Skin epidermis (tissue), 12 donors: Measurements from ENCODE around the gene PLK3.
"Not testable (repeated sequence)": the region's sequence is repeated elsewhere in the genome, so short reads cannot be mapped to it uniquely, and the experiment has no call there.

Source experiments
- H3K27ac ChIP-seq, 21 experiments: fragments of 200-600 bp; sonication (generic) in 11 of 21; one replicate each; pipeline ENCODE4 v1.5.0; 2020; ENCODE audit warnings: mild to moderate bottlenecking in 3 of 21, inconsistent platforms in 2 of 21, moderate library complexity in 2 of 21
- H3K4me3 ChIP-seq, 7 experiments: fragments of 200-600 bp; sonication (generic) in 2 of 7; one replicate each; pipeline ENCODE4 v1.5.0; 2020; ENCODE audit warnings: inconsistent platforms in 2 of 7, mild to moderate bottlenecking in 2 of 7, moderate library complexity in 1 of 7

The PLK3 gene

DNA sequence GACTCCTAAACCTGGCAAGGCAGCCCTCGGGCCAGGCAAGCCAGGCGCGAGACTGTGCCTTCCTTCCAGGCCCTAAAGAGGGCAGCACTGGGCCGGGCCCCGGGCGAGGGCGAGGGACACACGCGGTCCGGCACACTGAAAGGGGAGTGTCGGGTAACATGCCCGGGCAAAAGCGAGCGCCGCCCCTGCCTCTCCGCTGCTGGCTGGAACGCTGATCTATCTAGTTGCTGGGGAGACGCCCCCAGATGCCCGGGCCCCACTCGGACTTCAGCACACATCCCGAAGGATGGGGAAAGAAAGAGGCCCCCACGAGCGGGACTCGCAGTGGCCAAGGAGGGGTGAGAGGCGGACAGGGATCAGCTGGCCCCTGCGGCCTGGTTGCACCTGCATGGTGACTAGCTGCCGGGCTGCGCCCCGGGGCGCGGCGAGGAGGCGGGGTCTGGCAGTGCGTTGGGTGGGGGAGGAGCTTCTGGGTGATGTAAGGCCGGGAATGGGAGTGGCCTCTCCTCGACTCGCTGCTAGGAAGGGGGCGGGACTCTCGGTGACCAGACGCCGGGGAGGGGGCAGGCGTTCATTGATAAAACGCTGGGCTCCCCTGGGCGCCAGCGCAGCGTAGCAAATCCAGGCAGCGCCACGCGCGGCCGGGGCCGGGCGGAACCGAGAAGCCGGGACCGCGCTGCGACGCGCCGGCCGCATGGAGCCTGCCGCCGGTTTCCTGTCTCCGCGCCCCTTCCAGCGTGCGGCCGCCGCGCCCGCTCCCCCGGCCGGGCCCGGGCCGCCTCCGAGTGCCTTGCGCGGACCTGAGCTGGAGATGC, at the start of gene PLK3:
TSS of gene PLK3 (plus strand) at position 608 of the 815 bp plus-strand sequence. CDS start at position 695, 87 bp downstream.
- peak within 1 kb of the TSS; percentile 82 to 99 (median 96) for H3K27ac ChIP-seq

GRCh38 chr1:44757420-44757819, 42.8 kb upstream of the PLK3 start:
- Histone ChIP-seq H3K4me3 (no peak overlapping the region), H3K27ac (no peak overlapping the region)

More for the DNA sequence above, at the start of gene PLK3:
- peak within 1 kb of the TSS; percentile 73 to 97 (median 90) for H3K4me3 ChIP-seq

- no peak overlapping the region for H3K27ac ChIP-seq
Measured at GRCh38 chr1:44759077-44759476, 41.1 kb upstream of the PLK3 start.

DNA sequence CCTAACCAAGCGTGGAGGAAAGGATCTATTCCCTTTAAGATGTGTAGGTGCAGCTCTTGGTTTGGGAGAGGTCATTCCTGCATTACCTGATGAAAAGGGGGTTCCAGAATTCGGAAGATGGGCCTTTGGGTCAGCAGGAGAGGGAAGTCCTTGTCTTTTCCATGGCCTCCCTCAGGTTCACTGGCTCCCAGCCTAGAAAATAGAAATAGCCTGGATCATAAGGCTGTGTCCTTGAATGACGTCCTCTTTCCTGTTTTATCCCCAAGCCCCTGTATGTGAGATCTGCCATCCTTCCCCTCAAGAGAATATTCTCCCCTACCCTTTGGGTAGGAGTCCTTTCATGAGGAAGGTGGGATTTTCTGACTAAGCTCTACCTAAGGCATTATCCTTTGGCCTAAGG, 39.3 kb upstream of the PLK3 start:
- no peak overlapping the region for H3K27ac ChIP-seq
- H3K4me3 ChIP-seq, result no peak overlapping the region

More at GRCh38 chr1:44759077-44759476, 41.1 kb upstream of the PLK3 start:
- no peak overlapping the region for H3K4me3 ChIP-seq

DNA sequence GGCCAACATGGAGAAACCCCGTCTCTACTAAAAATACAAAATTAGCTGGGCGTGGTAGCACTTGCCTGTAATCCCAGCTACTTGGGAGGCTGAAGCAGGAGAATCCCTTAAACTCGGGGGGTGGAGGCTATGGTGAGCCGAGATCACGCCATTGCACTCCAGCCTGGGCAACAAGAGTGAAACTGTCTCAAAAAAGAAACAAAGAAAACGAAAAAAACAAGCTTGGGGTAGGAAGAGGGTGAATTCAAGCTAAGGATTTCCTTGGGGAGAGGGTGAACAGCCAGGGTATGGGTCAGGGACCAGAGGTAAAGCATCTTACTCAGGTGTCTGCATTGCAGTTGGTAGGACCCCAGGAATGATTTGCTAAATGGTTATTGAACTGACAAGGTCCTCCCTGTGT, 33.8 kb upstream of the PLK3 start:
- not testable (repeated sequence) for H3K27ac ChIP-seq, H3K4me3 ChIP-seq

- peak within 1 kb of the TSS; percentile 68 to 89 (median 81) for H3K4me3 ChIP-seq
- H3K27ac ChIP-seq, result peak within 1 kb of the TSS; percentile 87 to 98 (median 95)
Measured at GRCh38 chr1:44775078-44775929, 24.9 kb upstream of the PLK3 start, which contains the start of gene RPS8. Gene RPS8 (plus strand): TSS chr1:44775540. CDS start chr1:44775597, 57 bp downstream.

GRCh38 chr1:44775930-44776729, 24.0 kb upstream of the PLK3 start:
- H3K27ac ChIP-seq, result peak overlapping the region; percentile 87 to 98 (median 95)

GRCh38 chr1:44776730-44777068, 23.5 kb upstream of the PLK3 start:
- Histone ChIP-seq H3K4me3 (peak overlapping the region; percentile 68 to 89 (median 81)), H3K27ac (peak overlapping the region; percentile 87 to 98 (median 95))

More at GRCh38 chr1:44775930-44776729, 24.0 kb upstream of the PLK3 start:
- peak overlapping the region; percentile 68 to 89 (median 81) for H3K4me3 ChIP-seq

GRCh38 chr1:44777547-44777946, 22.6 kb upstream of the PLK3 start:
- H3K4me3 ChIP-seq, result peak overlapping the region in 3 of 7 experiments; percentile 8 to 87 (median 73)
- peak overlapping the region in 4 of 21 experiments; percentile 14 to 98 (median 94) for H3K27ac ChIP-seq

GRCh38 chr1:44777969-44778635, 22.1 kb upstream of the PLK3 start:
- Histone ChIP-seq H3K27ac (peak overlapping the region in 2 of 21 experiments; percentile 14 to 92), H3K4me3 (no peak overlapping the region)

- Histone ChIP-seq H3K4me3 (no peak overlapping the region), H3K27ac (no peak overlapping the region)
Measured at GRCh38 chr1:44778705-44779576, 21.2 kb upstream of the PLK3 start.

GRCh38 chr1:44780583-44781121, 19.5 kb upstream of the PLK3 start:
- H3K27ac ChIP-seq, result no peak overlapping the region
- no peak overlapping the region for H3K4me3 ChIP-seq

DNA sequence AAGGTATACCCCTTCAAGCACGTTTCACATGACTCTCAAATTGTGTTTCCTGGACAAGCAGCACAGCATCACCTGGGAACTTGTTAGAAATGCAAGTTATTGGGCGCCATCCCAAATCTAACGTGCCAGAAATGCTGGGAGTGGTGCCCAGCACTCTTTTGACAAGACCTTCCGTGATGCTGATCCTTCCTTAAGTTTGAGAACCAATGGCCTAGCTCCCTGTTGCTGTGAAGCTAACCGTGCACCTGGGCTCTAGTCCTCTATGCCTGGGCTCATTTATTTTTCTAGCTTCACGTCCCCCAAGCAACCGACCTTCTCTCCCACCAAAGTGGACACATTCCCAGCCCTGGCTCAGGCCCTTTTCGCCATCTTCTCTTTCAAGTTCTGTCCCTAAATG, 16.5 kb upstream of the PLK3 start:
- Histone ChIP-seq H3K27ac (peak overlapping the region in 17 of 21 experiments; percentile 22 to 81 (median 57)), H3K4me3 (peak overlapping the region in 6 of 7 experiments; percentile 27 to 48 (median 39))

DNA sequence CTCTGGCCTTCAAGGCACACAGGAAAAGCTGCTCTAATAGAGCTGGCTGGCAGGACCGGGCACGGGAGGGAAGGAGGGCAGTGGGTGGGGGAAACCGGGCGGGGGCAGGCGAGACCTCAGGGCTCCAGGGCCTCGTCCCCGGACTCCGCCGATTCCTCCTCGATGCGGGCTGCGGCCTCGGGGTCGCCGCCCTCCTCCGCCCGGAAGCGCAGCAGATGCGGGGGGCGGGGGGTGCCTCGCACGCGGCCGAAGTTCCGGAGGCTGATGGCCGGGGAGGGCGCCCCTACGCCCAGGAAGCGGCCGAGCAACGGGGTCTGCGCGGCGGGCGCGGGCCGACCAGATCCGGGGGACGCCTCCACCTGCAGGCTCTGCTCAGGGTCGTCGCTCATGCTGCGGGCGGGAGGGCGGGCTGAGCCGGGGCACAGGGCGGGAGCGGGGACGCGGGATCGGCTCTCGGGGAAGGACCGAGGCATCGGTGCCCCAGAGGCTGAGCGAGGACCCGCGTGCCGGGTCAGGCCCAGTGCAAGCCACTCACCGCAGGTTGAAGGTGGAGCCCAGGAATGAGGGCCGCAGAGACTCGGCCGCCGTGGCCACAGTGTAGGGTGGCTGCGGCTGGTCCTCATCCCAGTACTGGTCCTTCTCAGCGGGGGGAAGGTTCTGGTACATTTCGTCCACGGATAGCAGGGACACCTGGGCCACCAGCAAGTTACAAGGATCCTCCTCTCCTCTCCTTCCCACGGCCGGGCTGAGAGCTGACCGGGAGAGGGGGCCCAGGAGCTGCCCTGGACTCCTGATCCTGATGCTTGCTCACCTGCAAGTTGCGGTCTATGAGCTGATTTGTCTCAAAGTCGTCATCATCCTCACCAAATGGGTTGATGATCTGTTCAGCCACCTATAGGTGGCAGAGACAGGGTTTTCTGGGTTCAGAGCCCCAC, 15.8 kb upstream of the PLK3 start:
- H3K4me3 ChIP-seq, result peak overlapping the region; percentile 27 to 48 (median 39)
- H3K27ac ChIP-seq, result peak overlapping the region in 17 of 21 experiments; percentile 22 to 81 (median 57)

DNA sequence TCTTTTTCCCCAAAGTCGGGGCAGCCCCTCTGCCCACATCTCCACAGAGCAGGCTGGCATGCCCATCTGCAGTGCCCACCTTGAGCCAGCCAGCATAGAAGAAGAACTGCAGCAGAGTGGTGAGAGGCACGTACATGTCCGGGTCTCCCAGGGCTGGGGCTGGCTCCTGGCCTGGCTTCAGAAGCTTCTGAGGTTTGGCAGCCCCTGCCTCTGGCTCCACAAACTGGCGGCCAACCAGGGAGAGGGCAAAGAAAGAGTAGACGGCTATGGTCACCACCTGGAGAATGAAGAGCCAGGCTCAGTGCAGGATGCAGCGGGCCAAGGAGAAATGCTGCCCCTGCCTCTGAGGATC, 15.2 kb upstream of the PLK3 start:
- H3K27ac ChIP-seq, result peak overlapping the region in 1 of 21 experiments; percentile 51
- H3K4me3 ChIP-seq, result no peak overlapping the region

- H3K4me3 ChIP-seq, result peak overlapping the region in 4 of 7 experiments; percentile 28 to 42 (median 36)
- peak overlapping the region in 7 of 21 experiments; percentile 2 to 78 (median 18) for H3K27ac ChIP-seq
Measured at GRCh38 chr1:44785501-44786137, 14.6 kb upstream of the PLK3 start.
